VCaP (cell line): ENCODE measurements around the gene KIN.
"Not testable (repeated sequence)": the region's sequence is repeated elsewhere in the genome, so short reads cannot be mapped to it uniquely, and the experiment has no call there.

Source experiments
- H3K27ac ChIP-seq: fragments of 450-650 bp; 2 replicates; pipeline ENCODE4 v1.5.1; 2017
- TF ChIP-seq, protein P1 (sequence below): fragments of 450-650 bp; conservative IDR thresholded peaks from 2 replicates; pipeline ENCODE4 v1.5.1; 2017; ENCODE audit warnings: mild to moderate bottlenecking, moderate library complexity

The KIN gene

DNA sequence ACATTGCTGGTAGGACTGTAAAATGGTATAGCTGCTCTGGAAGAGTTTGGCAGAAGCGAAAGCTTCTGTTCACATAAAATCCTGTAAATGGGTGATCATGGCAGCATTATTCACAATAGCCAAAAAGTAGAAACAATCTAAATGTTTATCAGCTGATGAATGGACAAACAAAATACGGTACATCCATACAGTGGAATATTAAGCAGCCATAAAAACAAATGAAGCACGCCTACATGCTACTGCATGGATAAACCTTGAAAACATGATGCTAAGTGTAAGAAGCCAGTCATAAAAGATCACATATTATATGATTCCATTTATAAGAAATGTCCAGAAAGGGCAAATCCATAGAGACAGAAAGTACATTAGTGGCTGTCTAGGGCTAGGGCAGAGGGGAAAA lies 32.7 kb downstream of the KIN start:
- TF ChIP-seq, protein P1, sequence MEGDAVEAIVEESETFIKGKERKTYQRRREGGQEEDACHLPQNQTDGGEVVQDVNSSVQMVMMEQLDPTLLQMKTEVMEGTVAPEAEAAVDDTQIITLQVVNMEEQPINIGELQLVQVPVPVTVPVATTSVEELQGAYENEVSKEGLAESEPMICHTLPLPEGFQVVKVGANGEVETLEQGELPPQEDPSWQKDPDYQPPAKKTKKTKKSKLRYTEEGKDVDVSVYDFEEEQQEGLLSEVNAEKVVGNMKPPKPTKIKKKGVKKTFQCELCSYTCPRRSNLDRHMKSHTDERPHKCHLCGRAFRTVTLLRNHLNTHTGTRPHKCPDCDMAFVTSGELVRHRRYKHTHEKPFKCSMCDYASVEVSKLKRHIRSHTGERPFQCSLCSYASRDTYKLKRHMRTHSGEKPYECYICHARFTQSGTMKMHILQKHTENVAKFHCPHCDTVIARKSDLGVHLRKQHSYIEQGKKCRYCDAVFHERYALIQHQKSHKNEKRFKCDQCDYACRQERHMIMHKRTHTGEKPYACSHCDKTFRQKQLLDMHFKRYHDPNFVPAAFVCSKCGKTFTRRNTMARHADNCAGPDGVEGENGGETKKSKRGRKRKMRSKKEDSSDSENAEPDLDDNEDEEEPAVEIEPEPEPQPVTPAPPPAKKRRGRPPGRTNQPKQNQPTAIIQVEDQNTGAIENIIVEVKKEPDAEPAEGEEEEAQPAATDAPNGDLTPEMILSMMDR = no peak
- no peak overlapping the region for H3K27ac ChIP-seq

- TF ChIP-seq, protein P1 = no peak
- H3K27ac ChIP-seq = no peak overlapping the region
These were observed 35.5 kb downstream of the KIN start for GRCh38 chr10:7752251-7752650.

DNA sequence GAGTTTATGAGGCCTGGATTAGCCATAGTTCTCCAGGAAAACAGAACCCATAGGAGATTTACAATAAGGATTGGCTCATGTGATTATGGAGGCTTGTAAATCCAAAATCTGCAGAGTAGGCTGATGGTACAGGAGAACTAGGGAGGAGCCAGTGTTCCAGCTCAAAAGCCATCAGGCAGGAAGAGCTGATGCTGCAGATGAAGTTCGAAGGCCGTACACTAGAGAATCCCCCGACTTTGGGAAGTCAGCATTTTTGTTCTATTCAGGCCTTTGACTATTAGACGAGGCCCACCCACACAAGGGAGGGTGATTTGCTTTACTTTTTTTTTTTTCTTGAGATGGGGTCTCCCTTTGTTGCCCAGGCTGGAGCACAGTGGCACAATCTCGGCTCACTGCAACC lies 37.6 kb downstream of the KIN start:
- TF ChIP-seq, protein P1 = no peak
- no peak overlapping the region for H3K27ac ChIP-seq

GRCh38 chr10:7748637-7749036 lies 39.2 kb downstream of the KIN start:
- H3K27ac ChIP-seq = not testable (repeated sequence)

GRCh38 chr10:7744307-7744706 lies 43.5 kb downstream of the KIN start:
- TF ChIP-seq, protein P1 = no peak
- no peak overlapping the region for H3K27ac ChIP-seq

DNA sequence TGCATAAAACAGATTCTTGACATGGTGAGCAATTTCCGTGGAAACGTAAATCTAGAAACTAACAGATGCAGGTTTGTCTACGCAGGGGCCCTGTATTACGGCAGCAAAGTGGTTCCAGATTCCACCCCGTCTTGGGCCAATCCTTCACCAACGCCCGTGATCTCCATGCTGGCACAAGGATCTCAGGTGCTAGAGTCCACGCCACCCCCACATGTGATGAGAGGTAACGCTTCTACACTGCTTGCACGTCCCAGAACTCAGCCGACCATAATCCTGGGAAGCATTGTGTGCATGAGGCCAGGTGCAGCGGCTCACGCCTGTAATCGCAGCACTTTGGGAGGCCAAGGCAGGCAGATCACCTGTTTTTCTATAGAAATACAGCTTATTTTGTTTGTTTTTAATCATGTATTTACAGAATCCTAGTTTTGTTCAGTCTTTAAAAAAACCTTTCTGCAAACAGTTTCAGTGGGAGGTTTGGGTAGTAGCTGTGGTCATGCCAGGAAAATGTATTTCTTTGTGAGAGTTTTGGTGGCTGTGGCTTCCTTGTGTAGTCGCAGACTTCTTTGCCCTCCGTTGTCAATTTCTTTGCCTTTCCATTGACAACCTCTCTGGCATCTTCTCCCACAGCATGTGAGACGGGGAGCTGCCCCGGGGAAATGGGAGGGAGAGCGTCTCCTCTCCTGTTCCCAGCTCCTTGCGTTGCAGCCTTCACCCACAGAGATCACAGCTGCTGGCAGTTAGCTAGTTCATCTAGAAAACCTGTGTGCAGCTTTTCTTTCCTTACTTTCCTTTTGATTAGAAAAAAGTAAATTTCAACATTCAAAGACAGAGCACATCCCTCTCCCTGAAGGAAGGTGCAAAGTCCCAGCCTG lies 49.0 kb downstream of the KIN start:
- H3K27ac ChIP-seq = no peak overlapping the region
- TF ChIP-seq, protein P1 = no peak

- no peak overlapping the region for H3K27ac ChIP-seq
- TF ChIP-seq, protein P1 = no peak
These were observed 53.0 kb downstream of the KIN start for GRCh38 chr10:7734821-7735220.

GRCh38 chr10:7722927-7723529 lies 64.8 kb downstream of the KIN start:
- H3K27ac ChIP-seq = no peak overlapping the region
- TF ChIP-seq, protein P1 = no peak
